Germinal center (tissue), 1 donor: ENCODE data around the gene KDM5B.

Experiments
- DNase-seq: peaks from one replicate; pipeline ENCODE4 v3.0.0; 2012; ENCODE audit warnings: mixed read lengths, low spot score

Gene KDM5B

DNA sequence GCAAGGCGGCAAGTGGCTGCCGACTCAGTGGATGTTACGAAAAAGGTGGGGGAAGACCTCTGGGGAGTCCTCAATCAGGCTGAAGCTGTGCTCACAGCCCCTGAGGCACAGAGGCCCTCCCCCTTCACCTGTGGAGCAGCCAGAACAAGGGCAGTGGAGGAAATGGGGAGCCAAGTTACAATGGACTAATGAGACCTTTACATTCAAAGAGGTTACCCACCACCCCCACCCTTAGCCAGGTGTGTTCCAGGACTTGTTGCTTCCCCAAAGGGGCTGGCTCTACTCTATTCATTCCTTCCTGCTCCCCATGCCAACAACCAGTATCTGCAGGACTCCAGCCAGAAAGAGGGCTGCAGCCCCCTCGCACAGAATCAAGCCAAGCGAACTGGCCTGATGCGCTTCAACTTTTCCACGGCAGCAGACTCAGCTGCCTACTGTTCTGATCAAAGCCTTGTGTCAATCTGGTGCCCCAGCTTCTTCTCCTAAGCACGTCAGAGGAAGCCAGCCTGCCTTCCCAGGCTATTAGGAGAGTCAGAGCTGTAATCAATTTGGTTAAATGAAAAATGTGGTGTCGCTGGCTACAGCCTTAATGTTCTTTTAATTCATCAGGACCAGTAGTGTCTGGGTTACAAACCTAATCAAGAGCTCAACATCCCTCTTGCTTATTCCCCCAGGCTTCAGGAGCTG is 96.1 kb downstream of the KDM5B start:
- no peak for DNase-seq

- DNase-seq, result no peak
These were observed 97.9 kb downstream of the KDM5B start, which contains the start of gene SYT2 for GRCh38 chr1:202710070-202711045. Gene SYT2, minus strand, starts transcription at chr1:202710454. Its CDS starts 104,682 bp downstream, at chr1:202605772.

DNA sequence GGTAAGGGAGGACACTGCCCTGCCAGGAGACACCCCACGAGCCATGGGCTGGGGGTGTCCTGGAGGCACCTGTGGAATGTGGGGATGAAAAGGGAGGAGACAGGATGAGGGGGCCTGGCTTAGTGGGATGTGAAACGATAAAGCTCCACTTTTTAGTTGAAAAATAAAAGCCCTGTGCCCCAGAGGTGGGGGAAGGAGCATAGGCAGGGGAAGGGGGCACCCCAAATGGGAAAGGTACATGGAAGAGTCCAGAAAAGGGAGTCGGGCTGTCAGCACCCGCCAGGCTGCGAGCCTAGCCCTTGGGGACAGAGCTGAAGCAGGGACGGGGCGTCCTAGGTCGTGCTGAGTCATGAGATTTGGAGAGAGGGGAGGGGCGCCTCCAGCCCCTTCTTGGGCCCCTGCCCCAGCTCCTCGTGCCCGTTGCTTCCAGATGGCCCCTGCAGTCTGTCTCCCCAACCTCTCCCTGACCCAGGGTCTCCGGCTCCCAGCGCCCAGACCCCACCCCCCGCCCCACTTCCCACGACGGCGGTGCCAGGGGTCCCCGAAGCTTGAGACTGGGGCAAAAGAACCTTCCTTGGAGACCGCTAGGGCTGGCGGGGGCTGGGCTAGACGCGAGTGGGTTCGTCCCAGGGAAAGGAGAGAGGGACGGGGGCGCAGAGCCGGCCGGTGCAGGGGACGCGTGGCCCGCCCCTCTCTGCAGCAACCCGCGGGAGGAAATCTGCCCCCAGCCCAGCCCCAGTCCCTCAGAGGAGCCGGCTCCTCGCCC is 98.8 kb downstream of the KDM5B start:
- no peak for DNase-seq

DNA sequence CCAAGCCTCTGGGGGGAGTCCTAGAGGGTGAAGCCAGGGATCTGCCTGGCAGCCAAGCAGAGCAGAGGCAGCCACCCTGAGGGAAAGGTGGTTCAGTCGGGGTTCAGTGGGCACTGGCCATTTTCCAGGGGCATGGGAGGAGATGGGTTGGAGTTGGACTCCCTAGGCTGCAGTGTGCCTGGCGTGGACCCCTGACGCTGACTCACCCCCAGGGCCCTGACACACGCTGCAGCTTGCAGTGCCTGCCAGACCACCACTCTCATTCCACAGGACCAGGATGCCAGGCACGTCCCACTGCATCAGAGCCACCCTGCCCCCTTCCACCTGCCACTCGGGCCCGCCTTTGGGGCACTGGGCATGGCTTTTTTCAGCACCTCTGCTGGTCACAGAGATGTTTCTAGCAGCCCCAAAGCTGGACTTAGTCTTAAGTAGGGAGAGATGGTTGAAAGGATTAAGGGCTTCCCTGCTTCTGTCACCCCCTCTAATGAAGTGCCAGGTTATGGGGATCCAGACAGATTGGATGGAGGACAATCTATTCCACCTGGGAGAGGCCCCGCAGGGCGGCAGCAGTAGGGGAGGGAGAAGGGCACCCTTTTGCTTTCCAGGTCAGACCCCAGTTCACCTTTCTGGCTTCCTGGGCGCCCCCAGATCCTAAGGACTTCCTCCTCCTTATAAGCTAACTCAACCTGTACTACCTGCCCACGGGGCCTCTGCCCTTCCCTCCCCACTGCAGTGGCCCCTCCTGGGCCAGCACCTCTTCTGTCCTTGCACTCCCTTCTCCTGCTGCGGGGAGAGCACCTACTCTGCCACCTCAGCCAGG is 99.6 kb downstream of the KDM5B start:
- DNase-seq, result no peak

- DNase-seq, result no peak
These were observed 101.4 kb downstream of the KDM5B start for GRCh38 chr1:202706851-202707250.

DNA sequence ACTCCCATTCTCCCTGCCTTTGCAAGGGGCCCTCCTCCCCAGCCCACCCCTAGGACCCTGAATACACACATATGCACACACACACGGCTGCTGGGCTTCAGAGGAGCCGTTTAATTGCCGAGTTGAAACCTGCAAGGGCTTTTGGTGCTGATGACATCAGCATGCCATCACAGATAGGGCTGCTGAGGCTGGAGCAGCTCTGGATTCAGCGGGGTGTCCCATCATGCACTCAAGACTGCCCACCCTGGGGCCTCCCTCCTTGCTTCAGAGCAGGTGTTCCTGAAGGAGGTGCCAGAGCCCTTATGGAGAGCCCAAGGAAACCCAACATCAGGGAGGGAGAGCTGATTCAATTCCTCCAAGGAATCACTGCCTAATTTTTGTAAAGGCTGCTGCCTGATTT is 103.6 kb downstream of the KDM5B start:
- no peak for DNase-seq

- no peak for DNase-seq
These were observed 105.0 kb downstream of the KDM5B start for GRCh38 chr1:202703191-202703590.

DNA sequence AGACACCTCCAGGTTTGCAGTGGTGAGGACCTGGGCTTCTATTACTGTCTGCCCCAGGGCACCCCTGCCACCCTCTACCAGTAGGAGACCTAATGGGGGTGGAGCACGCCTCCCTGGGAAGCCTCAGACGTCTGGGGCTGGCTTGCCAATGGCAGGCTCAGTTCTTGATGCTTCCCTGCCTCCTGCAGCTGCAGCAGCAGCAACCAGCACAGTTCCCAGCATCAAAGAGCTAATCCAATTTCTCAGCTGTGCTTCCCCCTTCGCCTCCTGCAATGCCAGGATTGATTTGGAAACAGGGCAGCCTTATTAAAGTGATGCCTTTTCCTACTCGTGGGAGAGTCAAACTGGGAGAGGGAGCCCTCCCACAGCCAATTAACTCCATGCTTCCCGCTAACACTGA is 106.1 kb downstream of the KDM5B start:
- DNase-seq, result no peak

DNA sequence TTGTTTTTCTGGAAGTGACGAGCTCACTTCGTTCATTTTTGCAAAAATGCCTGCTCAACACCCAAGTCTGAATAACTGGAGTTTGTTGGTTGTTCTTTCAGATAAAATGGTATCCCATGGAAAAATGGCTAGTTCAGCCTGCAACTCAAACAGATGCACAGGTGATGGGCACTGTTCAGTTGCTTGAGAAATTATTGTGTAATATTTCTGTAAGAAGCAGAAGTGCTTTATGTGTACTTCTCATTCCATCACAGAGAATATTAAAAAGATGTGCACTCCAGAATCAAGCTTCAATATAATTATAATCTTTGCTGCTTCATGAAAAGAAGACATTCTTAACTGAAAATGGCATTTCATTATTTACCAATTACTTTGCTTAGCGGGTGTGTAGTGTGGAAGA is 107.0 kb downstream of the KDM5B start:
- no peak for DNase-seq

GRCh38 chr1:202700061-202700460 is 108.2 kb downstream of the KDM5B start:
- no peak for DNase-seq

- no peak for DNase-seq
These were observed 109.9 kb downstream of the KDM5B start for GRCh38 chr1:202698276-202698675.

DNA sequence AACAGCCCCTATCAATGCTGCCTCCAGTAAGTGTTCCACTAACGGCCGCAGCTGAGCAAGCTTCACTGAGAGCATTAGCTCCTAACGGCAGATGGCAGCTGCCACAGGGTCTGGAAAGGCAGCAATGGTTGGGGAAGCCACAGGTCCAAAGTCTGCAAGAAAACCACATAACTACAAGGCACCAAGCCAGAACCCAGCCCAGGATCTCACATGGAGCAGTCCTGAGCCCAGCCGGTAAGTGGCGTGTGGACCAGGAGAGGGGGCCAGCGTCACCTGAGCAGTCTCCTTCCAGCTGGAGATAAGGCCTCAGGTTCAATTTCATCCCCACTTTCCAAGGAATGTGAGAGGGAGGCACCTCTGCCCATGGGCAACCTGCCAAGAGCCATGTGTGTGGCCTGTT is 111.2 kb downstream of the KDM5B start:
- no peak for DNase-seq

GRCh38 chr1:202694314-202694713 is 113.9 kb downstream of the KDM5B start:
- DNase-seq, result no peak

DNA sequence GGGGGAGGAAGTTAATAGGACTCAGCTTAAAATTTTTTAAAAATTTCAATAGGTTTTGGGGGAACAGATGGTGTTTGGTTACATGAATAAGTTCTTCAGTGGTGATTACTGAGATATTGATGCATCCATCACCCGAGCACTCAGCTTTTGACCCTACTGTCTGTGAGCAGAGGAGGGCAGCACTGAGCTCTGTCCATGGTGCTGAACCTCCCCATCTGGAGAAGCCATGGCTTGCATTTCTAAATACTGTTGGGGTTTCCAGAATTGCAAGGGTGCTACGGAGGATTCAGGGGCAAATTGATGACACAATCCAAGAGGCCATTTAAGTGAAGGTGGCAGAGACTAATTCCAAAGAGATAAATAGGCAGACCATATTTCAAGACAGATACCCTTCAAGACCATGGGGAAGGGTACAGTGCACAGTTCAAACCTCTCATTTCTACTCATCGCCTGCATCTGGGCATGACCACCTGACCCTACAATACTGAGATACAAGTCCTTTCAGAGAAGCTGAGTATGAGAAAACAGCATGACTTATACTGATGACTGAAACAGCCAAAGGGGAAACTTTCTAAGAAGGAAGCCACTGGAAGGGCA is 115.2 kb downstream of the KDM5B start:
- DNase-seq, result peak; percentile 72

DNA sequence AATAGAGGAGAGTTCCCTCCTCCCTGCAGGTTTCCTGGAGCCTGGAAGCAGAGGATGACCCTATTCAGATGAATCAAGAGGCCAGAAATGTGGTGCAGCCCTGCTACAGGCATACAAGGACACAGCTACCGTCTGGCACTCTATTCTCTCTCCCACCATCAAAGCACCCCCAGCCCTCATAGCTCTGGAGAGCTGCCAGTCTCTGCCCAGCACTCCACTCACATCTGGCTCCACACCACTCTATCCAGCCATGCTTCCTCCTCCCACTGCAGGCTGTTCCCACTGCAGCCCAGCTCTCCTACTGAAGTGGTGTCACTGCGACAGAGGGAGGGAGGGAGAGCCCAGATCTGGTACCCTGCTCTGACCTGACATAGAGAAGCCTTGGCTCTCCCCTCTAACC is 116.4 kb downstream of the KDM5B start:
- no peak for DNase-seq

- DNase-seq, result no peak
These were observed 118.5 kb downstream of the KDM5B start for GRCh38 chr1:202689493-202690342.

DNA sequence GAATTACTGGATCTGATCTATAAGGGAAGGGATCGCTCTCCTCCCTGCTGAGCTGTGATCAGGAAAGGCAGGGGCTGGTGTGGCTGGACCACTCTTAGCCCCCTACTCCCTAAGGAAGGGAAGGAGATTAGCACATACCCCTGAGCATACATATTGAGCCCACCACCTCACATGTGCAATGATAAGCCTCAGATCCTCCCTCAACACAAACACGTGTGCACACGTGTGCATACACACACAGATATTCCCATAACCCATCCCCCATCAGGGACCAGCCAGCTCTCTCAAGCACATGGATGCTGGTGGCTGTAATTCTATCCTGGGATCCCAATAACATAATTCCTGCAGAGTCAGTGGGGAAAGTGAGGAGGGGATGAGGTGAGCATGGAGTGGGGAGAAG is 119.1 kb downstream of the KDM5B start:
- no peak for DNase-seq

DNA sequence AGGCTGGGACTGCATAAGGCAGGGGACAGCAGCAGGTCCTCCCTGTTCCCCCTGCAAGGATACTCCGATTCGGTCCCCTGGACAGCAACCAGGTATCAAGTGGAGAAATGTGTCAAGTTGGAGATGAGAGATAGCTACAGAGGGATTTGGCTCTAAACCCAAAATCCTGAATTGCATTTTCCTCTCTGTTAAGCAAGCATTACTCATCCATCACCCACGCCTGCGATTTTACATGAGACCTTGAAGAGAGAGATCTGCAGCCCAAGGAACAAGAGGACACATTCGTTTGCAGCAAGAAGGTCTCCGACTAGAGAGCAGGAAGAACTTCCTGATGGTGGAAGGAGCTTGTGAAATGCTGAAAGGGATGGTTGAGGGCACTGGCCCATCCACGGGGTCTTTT is 119.8 kb downstream of the KDM5B start:
- no peak for DNase-seq

GRCh38 chr1:202687798-202688197 is 120.4 kb downstream of the KDM5B start:
- no peak for DNase-seq

DNA sequence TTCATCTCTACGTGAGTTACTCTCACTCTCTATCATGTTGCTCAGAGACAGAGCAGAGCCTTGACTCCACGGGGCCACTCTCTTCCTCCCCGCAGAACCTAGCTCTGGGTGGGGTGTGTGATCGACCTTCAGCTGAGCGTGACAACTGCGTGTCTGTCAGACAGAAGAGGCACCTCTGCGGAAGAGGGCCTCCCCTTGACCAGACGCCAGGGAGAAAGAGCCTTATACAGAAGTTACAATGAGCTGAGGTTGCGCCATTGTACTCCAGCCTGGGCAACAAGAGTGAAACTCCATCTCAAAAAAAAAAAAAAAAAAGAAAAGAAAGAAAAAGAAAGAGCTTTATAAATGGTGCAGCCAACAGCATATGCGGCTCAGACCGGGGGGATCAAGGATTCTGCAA is 120.9 kb downstream of the KDM5B start:
- DNase-seq, result no peak
